Spleen (tissue), 11 donors: ENCODE results near the gene TMEM72. TPM values are rescaled to one million over a fixed set of nuclear protein-coding genes. Genes with fewer than 3 reads are reported as not detected.

Experiments used
- DNase-seq: peaks from one replicate; pipeline ENCODE4 v3.0.0-alpha.2; 2020
- H3K27ac ChIP-seq, 8 donors: fragments of 200-600 bp; sonication (generic) in 7 of 8; 1 replicate in 4 of 8; 2 replicates in 4 of 8; pipeline versions ENCODE4 v1.5.0 to v1.8.0; 2016 to 2021; ENCODE audit warnings: inconsistent platforms in 4 of 8, mild to moderate bottlenecking in 4 of 8, moderate library complexity in 1 of 8
- H3K27me3 ChIP-seq, 7 donors: fragments of 200-600 bp; sonication (generic) in 6 of 7; replicated peaks in 1 of 7; 1 replicate in 4 of 7; 2 replicates in 3 of 7; pipeline versions ENCODE4 v1.5.0 to v1.8.0; 2016 to 2021; ENCODE audit warnings: inconsistent platforms in 3 of 7, mild to moderate bottlenecking in 1 of 7
- H3K36me3 ChIP-seq, 6 donors: fragments of 200-600 bp; sonication (generic) in 5 of 6; 1 replicate in 4 of 6; 2 replicates in 2 of 6; pipeline versions ENCODE4 v1.5.0 to v1.8.0; 2016 to 2021; ENCODE audit warnings: inconsistent platforms in 2 of 6
- H3K4me1 ChIP-seq, 6 donors: fragments of 200-600 bp; sonication (generic) in 5 of 6; 1 replicate in 3 of 6; 2 replicates in 3 of 6; pipeline versions ENCODE4 v1.5.0 to v1.8.0; 2016 to 2021; ENCODE audit warnings: inconsistent platforms in 3 of 6
- H3K4me3 ChIP-seq, 8 donors: fragments of 200-600 bp; sonication (generic) in 7 of 8; 1 replicate in 4 of 8; 2 replicates in 4 of 8; pipeline versions ENCODE4 v1.5.0 to v1.8.0; 2016 to 2021; ENCODE audit warnings: inconsistent platforms in 4 of 8, mild to moderate bottlenecking in 4 of 8, moderate library complexity in 2 of 8
- H3K9me3 ChIP-seq, 8 donors: fragments of 200-600 bp; sonication (generic) in 7 of 8; 1 replicate in 4 of 8; 2 replicates in 4 of 8; pipeline versions ENCODE4 v1.5.0 to v1.8.0; 2016 to 2021; ENCODE audit warnings: inconsistent platforms in 4 of 8
- POLR2A ChIP-seq, 3 donors: fragments of 450-650 bp; IDR thresholded peaks; one replicate each; pipeline ENCODE4 v1.5.1; 2017; ENCODE audit warnings: antibody characterized with exemption in 3 of 3, mild to moderate bottlenecking in 1 of 3
- POLR2AphosphoS5 ChIP-seq, 3 donors: sonication (generic); formaldehyde crosslinking; IDR thresholded peaks; one replicate each; pipeline ENCODE4 v1.5.1; 2017; ENCODE audit warnings: antibody characterized with exemption in 3 of 3
- whole genome bisulfite sequencing, 5 donors: extraction: QIAGEN DNeasy Blood & Tissue Kit in 3 of 5; methylation state at CpG; one replicate each; pipeline versions ENCODE4 v1.1.5 to v1.1.7; 2013 to 2018; 5-methylcytosine and 5-hydroxymethylcytosine counted together
- intact Hi-C: fragments of 100-400 bp; cut with DNase I; formaldehyde crosslinking; loops from one replicate; pipeline ENCODE4 v1.15.0; 2023; ENCODE audit warnings: low total_unique reads
- polyA plus RNA-seq, 3 donors: library from polyadenylated mRNA; stranded (reverse); fragments of 200-250 nt; gene quantifications; one replicate each; pipeline ENCODE4 v1.2.1, GENCODE V29; 2013
- total RNA-seq, 7 donors: library from RNA; depleted of rRNA in 3 of 7; stranded (reverse); fragments of >200 nt in 3 of 7; fragmentation: NEBNext Ultra II Directional in 4 of 7; extraction: Animal tissue kit (Norgen Biotek cat#: 25700) in 4 of 7; gene quantifications; one replicate each; pipeline versions ENCODE4 v1.1.0 to v1.2.1, GENCODE V29; 2016 to 2021
- TF ChIP-seq, protein P1 (sequence below), 11 experiments: fragments of 200-600 bp in 7 of 11; fragments of 450-650 bp in 4 of 11; sonication (generic) in 4 of 11; IDR thresholded peaks in 8 of 11; conservative IDR thresholded peaks in 3 of 11; 1 replicate in 7 of 11; 2 replicates in 4 of 11; pipeline versions ENCODE4 v1.4.0 to v1.8.0; 2016 to 2021; ENCODE audit warnings: antibody characterized with exemption in 11 of 11, inconsistent platforms in 4 of 11, mild to moderate bottlenecking in 1 of 11
- donor health status: healthy with polysubstance abuse.
- donor health status: DM: no; HTN: no; CAD: no; lungs with moderate emphysema.
- donor health status: DM: no; HTN: no; CAD: no.
- donor health status: Bipolar disorder and iron deficiency.
- donor health status: healthy.
- donor health status: DM: no; HTN: no; CAD: no.
- donor health status: DM: yes; HTN: yes; CAD: no.

TMEM72 gene
- total and polyA plus RNA-seq, 10 donors, result 0.04 TPM; not detected in 9

DNA sequence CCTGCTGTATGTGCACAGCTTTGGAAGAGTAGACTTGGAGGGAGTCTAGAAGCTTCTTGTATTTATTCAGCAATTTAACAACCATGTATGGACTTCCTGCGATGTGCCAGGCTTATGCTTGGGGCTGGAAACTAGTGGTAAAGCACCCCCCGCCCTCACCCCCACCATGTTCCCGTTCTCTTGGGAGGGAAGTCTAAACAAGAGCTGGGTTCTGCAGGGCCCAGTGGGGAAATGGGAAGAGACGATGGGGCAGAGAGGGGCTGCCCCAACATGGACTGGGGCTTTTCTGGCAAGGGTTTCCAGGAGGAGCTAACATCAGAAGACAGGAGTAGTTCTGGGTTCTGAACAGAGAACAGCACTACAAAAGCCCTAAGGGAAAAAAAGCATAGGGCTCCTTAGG is 56.5 kb downstream of the TMEM72 start:
- WGBS, 5 donors, result 33 to 58% (median 45%) methylated on average over 4 of the region's 4 CpGs
- Histone ChIP-seq H3K36me3 (peaks cover 0 to 31% (median 0%) of the 10 kb centered on the region in 6 donors), H3K4me3 (no peak overlapping the region), H3K9me3 (no peaks in the 10 kb centered on the region), H3K4me1 (peaks cover 37 to 99% (median 70%) of the 10 kb centered on the region in 6 donors), H3K27ac (peak overlapping the region in 7 of 8 donors; percentile 6 to 93 (median 85)), H3K27me3 (no peaks in the 10 kb centered on the region)
- DNase-seq, result peak; percentile 78
- intact Hi-C loops, result no loop called here
- no peak for TF ChIP-seq POLR2A (IDR thresholded peaks at IDR 0.05)
- no peak for TF ChIP-seq POLR2AphosphoS5 (IDR thresholded peaks at IDR 0.05)
- TF ChIP-seq, protein P1, sequence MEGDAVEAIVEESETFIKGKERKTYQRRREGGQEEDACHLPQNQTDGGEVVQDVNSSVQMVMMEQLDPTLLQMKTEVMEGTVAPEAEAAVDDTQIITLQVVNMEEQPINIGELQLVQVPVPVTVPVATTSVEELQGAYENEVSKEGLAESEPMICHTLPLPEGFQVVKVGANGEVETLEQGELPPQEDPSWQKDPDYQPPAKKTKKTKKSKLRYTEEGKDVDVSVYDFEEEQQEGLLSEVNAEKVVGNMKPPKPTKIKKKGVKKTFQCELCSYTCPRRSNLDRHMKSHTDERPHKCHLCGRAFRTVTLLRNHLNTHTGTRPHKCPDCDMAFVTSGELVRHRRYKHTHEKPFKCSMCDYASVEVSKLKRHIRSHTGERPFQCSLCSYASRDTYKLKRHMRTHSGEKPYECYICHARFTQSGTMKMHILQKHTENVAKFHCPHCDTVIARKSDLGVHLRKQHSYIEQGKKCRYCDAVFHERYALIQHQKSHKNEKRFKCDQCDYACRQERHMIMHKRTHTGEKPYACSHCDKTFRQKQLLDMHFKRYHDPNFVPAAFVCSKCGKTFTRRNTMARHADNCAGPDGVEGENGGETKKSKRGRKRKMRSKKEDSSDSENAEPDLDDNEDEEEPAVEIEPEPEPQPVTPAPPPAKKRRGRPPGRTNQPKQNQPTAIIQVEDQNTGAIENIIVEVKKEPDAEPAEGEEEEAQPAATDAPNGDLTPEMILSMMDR (IDR thresholded peaks at IDR 0.05 in 8 of 11, conservative IDR thresholded peaks at IDR 0.05 in 3 of 11), result no peak

DNA sequence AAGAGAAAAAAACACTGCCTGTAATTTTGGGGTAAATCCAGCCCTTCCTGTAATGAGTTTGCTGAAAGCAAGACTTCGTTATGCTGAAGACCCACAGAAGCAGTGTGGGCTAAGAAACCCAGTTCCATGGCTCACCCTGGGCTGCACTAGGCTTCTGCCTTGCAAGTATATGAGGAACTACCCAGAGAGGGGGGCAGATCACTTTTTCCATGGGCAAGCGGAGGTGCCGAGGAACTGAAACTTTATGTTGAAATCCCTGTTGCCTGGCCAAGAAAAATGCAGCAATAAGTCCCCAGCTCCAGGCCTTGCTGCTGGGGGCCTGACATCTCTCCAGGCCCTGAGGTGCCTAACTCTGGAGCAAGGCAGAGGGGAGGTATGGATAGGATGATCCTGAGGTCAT is 57.0 kb downstream of the TMEM72 start:
- peaks cover 0 to 35% (median 0%) of the 10 kb centered on the region in 6 donors for H3K36me3 ChIP-seq
- peak; percentile 82 for DNase-seq
- H3K27me3 ChIP-seq, result no peaks in the 10 kb centered on the region
- TF ChIP-seq POLR2AphosphoS5 (IDR thresholded peaks at IDR 0.05), result peak in 1 of 3 donors; percentile 45
- TF ChIP-seq, protein P1 (IDR thresholded peaks at IDR 0.05 in 8 of 11, conservative IDR thresholded peaks at IDR 0.05 in 3 of 11), result no peak
- H3K9me3 ChIP-seq, result no peaks in the 10 kb centered on the region
- H3K4me1 ChIP-seq, result peaks cover 36 to 99% (median 69%) of the 10 kb centered on the region in 6 donors
- H3K27ac ChIP-seq, result peak overlapping the region in 7 of 8 donors; percentile 6 to 93 (median 85)
- 6 to 19% (median 14%) methylated on average over 3 of the region's 3 CpGs for WGBS, 5 donors
- intact Hi-C loops, result no loop called here
- peak overlapping the region in 1 of 8 donors; percentile 7 for H3K4me3 ChIP-seq

DNA sequence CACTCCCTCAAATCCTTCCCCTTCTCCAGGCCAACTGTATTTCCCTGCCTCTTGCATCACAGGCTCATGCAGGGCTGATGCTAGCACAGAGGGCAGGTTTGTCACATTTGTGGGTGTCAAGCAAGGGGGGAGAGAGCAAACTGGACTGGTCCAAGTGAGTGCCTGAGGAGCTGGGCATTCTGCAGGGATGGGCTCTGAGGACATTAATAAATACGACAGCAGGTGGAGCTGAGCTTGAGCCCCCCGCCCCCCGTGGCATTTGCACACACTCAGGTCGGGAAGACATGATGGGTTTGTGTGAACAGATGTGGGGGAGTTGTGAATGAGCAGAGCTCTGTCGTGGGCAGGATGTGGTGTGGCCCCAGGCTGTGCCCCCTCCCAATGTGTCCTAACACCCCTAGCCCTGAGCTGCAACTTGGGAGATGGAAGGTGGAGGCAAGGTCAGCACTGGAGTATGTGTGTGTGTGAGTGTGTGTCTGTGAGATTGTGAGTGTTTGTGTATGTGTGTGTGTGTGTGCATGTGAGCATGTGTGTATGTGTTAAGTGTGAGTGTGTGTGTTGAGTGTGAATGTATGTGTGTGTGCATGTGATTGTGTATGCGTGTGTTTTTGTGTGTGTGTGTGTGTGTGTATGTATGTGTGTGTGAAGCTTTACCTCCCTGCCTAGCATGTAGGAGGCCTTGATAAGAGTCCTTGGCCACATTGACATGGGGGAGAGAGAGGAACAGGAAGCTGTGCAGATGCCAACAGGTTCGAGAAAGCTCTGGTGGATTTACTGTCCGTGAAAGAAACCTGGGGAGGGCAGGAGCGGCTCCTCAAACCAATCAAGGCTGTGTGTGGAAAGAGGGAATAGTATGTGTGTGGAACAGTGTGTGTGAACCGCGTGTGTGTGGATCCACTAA is 57.6 kb downstream of the TMEM72 start:
- WGBS, 5 donors, result 41 to 61% (median 46%) methylated on average over 11 of the region's 11 CpGs
- TF ChIP-seq POLR2A (IDR thresholded peaks at IDR 0.05) (no peak), POLR2AphosphoS5 (IDR thresholded peaks at IDR 0.05) (peak; percentile 16 to 28 (median 20))
- no peaks in the 10 kb centered on the region for H3K27me3 ChIP-seq
- H3K4me1 ChIP-seq, result peaks cover 35 to 99% (median 69%) of the 10 kb centered on the region in 6 donors
- H3K9me3 ChIP-seq, result no peaks in the 10 kb centered on the region
- H3K4me3 ChIP-seq, result peak overlapping the region in 1 of 8 donors; percentile 7
- H3K36me3 ChIP-seq, result peaks cover 0 to 37% (median 0%) of the 10 kb centered on the region in 6 donors
- peak overlapping the region in 7 of 8 donors; percentile 28 to 93 (median 85) for H3K27ac ChIP-seq
- intact Hi-C loops, result no loop called here
- peak; percentile 84 for DNase-seq

DNA sequence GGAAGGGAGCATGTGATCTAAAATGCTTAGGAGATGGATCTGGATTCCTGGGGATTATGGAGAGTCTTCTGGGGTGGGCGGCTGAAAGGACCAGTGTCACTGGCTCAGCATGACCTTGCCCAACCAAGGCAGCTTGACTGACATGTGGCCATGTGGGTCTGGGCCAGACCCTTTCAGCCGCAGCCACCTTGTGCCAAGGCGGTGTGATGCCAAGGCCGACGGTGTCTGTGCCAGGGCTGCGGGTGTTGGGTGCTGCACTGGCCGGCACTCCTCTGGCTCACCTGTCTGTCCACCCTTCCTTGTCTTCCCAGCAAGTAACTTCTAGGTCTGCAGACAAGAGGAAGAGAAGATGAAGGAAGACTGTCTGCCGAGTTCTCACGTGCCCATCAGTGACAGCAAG is 58.7 kb downstream of the TMEM72 start:
- no peak overlapping the region for H3K4me3 ChIP-seq
- TF ChIP-seq, protein P1 (IDR thresholded peaks at IDR 0.05 in 8 of 11, conservative IDR thresholded peaks at IDR 0.05 in 3 of 11), result no peak
- TF ChIP-seq POLR2A (IDR thresholded peaks at IDR 0.05), result no peak
- peak in 2 of 3 donors; percentile 11 to 73 for TF ChIP-seq POLR2AphosphoS5 (IDR thresholded peaks at IDR 0.05)
- H3K4me1 ChIP-seq, result peaks cover 36 to 99% (median 69%) of the 10 kb centered on the region in 6 donors
- H3K27ac ChIP-seq, result peak overlapping the region in 3 of 8 donors; percentile 91 to 93 (median 92)
- intact Hi-C loops, result no loop called here
- DNase-seq, result peak; percentile 79
- H3K27me3 ChIP-seq, result no peaks in the 10 kb centered on the region
- no peaks in the 10 kb centered on the region for H3K9me3 ChIP-seq
- 76 to 97% (median 93%) methylated on average over 6 to 9 of the region's 9 CpGs for WGBS, 5 donors
- peaks cover 0 to 37% (median 0%) of the 10 kb centered on the region in 6 donors for H3K36me3 ChIP-seq
